ENCODE data around the gene NAA50. TPM values are rescaled to one million over a fixed set of nuclear protein-coding genes. Genes with fewer than 3 reads are reported as not detected.
A peak's percentile ranks its signal among the peaks of the same experiment; 100 is the strongest.

NAA50 gene
- total RNA-seq = 100 to 1,000 TPM in 2 of 5 donors, 10 to 100 TPM in 3; 15.1 to 159 (median 45.1) TPM
- 10 to 100 TPM; 22.4 to 38.0 (median 36.8) TPM for polyA plus RNA-seq
- long read RNA-seq, donor 1, full-length matches to known transcripts = 5 of 15 reads
- long read RNA-seq, donor 1, partial matches to known transcripts = 10 of 15 reads
- long read RNA-seq, donor 1, other reads (novel, unspliced or antisense) = 0 of 15 reads
- long read RNA-seq, donor 2, full-length matches to known transcripts = 10 of 20 reads
- long read RNA-seq, donor 2, partial matches to known transcripts = 10 of 20 reads
- long read RNA-seq, donor 2, other reads (novel, unspliced or antisense) = 0 of 20 reads
- long read RNA-seq, donor 3, full-length matches to known transcripts = 5 of 5 reads
- long read RNA-seq, donor 3, partial matches to known transcripts = 0 of 5 reads
- long read RNA-seq, donor 3, other reads (novel, unspliced or antisense) = 0 of 5 reads
- long read RNA-seq, donor 4, full-length matches to known transcripts = 3 of 3 reads
- long read RNA-seq, donor 4, partial matches to known transcripts = 0 of 3 reads
- long read RNA-seq, donor 4, other reads (novel, unspliced or antisense) = 0 of 3 reads
- long read RNA-seq, donor 5, full-length matches to known transcripts = 18 of 18 reads
- long read RNA-seq, donor 5, partial matches to known transcripts = 0 of 18 reads
- long read RNA-seq, donor 5, other reads (novel, unspliced or antisense) = 0 of 18 reads
- long read RNA-seq, donor 6 = 0 reads
- long read RNA-seq, donor 7, full-length matches to known transcripts = 19 of 19 reads
- long read RNA-seq, donor 7, partial matches to known transcripts = 0 of 19 reads
- long read RNA-seq, donor 7, other reads (novel, unspliced or antisense) = 0 of 19 reads
- long read RNA-seq, donor 8, full-length matches to known transcripts = 15 of 20 reads
- long read RNA-seq, donor 8, partial matches to known transcripts = 5 of 20 reads
- long read RNA-seq, donor 8, other reads (novel, unspliced or antisense) = 0 of 20 reads
- long read RNA-seq, donor 9, full-length matches to known transcripts = 13 of 13 reads
- long read RNA-seq, donor 9, partial matches to known transcripts = 0 of 13 reads
- long read RNA-seq, donor 9, other reads (novel, unspliced or antisense) = 0 of 13 reads
- long read RNA-seq, donor 10, full-length matches to known transcripts = 7 of 7 reads
- long read RNA-seq, donor 10, partial matches to known transcripts = 0 of 7 reads
- long read RNA-seq, donor 10, other reads (novel, unspliced or antisense) = 0 of 7 reads

- DNase-seq = peak; percentile 92 to 98
- intact Hi-C loops (cut with DNase I; ENCODE audit: low total_unique reads) = no loop called here
- peaks cover 36 to 74% (median 56%) of the 10 kb centered on the region in 4 donors for H3K4me1 ChIP-seq
- TF ChIP-seq POLR2AphosphoS5 (IDR thresholded peaks at IDR 0.05) = peak in 2 of 3 donors; percentile 63 to 80
- TF ChIP-seq CTCF (IDR thresholded peaks at IDR 0.05) = no peak
- 0% methylated on average over 68 to 72 of the region's 72 CpGs for WGBS, 5 donors
- H3K27ac ChIP-seq = peak within 1 kb of the TSS; percentile 96 to 99 (median 99)
- peak within 1 kb of the TSS; percentile 84 to 96 (median 93) for H3K4me3 ChIP-seq
- no peaks in the 10 kb centered on the region for H3K27me3 ChIP-seq
- H3K9me3 ChIP-seq = no peaks in the 10 kb centered on the region
- H3K36me3 ChIP-seq = no peaks in the 10 kb centered on the region
Measured at GRCh38 chr3:113745756-113746547, at the start of gene NAA50. NAA50 (minus strand) TSS chr3:113746249; CDS start chr3:113745949, 300 bp downstream.

- Histone ChIP-seq H3K4me3 (no peak overlapping the region), H3K4me1 (no peaks in the 10 kb centered on the region), H3K9me3 (no peaks in the 10 kb centered on the region), H3K27ac (no peak overlapping the region), H3K36me3 (peaks cover 6 to 96% (median 84%) of the 10 kb centered on the region in 4 donors), H3K27me3 (no peaks in the 10 kb centered on the region)
- TF ChIP-seq POLR2A (IDR thresholded peaks at IDR 0.05) (no peak), CTCF (IDR thresholded peaks at IDR 0.05) (no peak), POLR2AphosphoS5 (IDR thresholded peaks at IDR 0.05) (no peak), EP300 (IDR thresholded peaks at IDR 0.05) (no peak)
- no peak for DNase-seq
- 83 to 87% (median 84%) methylated on average over 4 of the region's 4 CpGs for WGBS, 5 donors
- intact Hi-C loops (cut with DNase I; ENCODE audit: low total_unique reads) = no loop called here
Measured at GRCh38 chr3:113795693-113796092, 49.6 kb upstream of the NAA50 start.

- peaks cover 15 to 95% (median 83%) of the 10 kb centered on the region in 4 donors for H3K36me3 ChIP-seq
- 90 to 93% (median 92%) methylated on average over 4 of the region's 4 CpGs for WGBS, 5 donors
- H3K4me1 ChIP-seq = no peaks in the 10 kb centered on the region
- TF ChIP-seq POLR2A (IDR thresholded peaks at IDR 0.05) = no peak
- no peak for TF ChIP-seq CTCF (IDR thresholded peaks at IDR 0.05)
- no peak for TF ChIP-seq EP300 (IDR thresholded peaks at IDR 0.05)
- TF ChIP-seq POLR2AphosphoS5 (IDR thresholded peaks at IDR 0.05) = no peak
- no peak overlapping the region for H3K27ac ChIP-seq
- no peak overlapping the region for H3K4me3 ChIP-seq
- no peaks in the 10 kb centered on the region for H3K27me3 ChIP-seq
- no peaks in the 10 kb centered on the region for H3K9me3 ChIP-seq
- intact Hi-C loops (cut with DNase I; ENCODE audit: low total_unique reads) = no loop called here
- DNase-seq = no peak
Measured at GRCh38 chr3:113794526-113794925, 48.5 kb upstream of the NAA50 start.

Measured in stomach (tissue), 19 donors.